NK-92 (cell line): ENCODE data around the gene CLTCL1.

Experiments
- DNase-seq: peaks from one replicate; lab custom pipeline; 2025; ENCODE audit not compliant: unreplicated experiment; lab: John Stamatoyannopoulos, UW

The CLTCL1 gene

GRCh38 chr22:19253143-19253542 is 38.4 kb downstream of the CLTCL1 start:
- no peak for DNase-seq

GRCh38 chr22:19244600-19245352 is 46.7 kb downstream of the CLTCL1 start:
- no peak for DNase-seq

GRCh38 chr22:19242699-19243098 is 48.8 kb downstream of the CLTCL1 start:
- no peak for DNase-seq

- no peak for DNase-seq
Observed at GRCh38 chr22:19241593-19241906, 50.0 kb downstream of the CLTCL1 start.

- no peak for DNase-seq
Observed at GRCh38 chr22:19240813-19241592, 50.5 kb downstream of the CLTCL1 start.

- no peak for DNase-seq
Observed at GRCh38 chr22:19239464-19239863, 52.1 kb downstream of the CLTCL1 start.

GRCh38 chr22:19238900-19239299 is 52.6 kb downstream of the CLTCL1 start:
- no peak for DNase-seq

GRCh38 chr22:19235874-19236273 is 55.6 kb downstream of the CLTCL1 start:
- no peak for DNase-seq

GRCh38 chr22:19234126-19234896 is 57.2 kb downstream of the CLTCL1 start:
- DNase-seq, result no peak

- no peak for DNase-seq
Observed at GRCh38 chr22:19233189-19233661, 58.3 kb downstream of the CLTCL1 start.

- DNase-seq, result no peak
Observed at GRCh38 chr22:19232623-19233022, 58.9 kb downstream of the CLTCL1 start.

GRCh38 chr22:19231986-19232385 is 59.5 kb downstream of the CLTCL1 start:
- no peak for DNase-seq

- DNase-seq, result no peak
Observed at GRCh38 chr22:19229600-19229999, 61.9 kb downstream of the CLTCL1 start.

- DNase-seq, result no peak
Observed at GRCh38 chr22:19228179-19228578, 63.3 kb downstream of the CLTCL1 start.

GRCh38 chr22:19226428-19226827 is 65.1 kb downstream of the CLTCL1 start:
- no peak for DNase-seq

GRCh38 chr22:19225560-19225959 is 66.0 kb downstream of the CLTCL1 start:
- no peak for DNase-seq

- DNase-seq, result no peak
Observed at GRCh38 chr22:19224985-19225384, 66.5 kb downstream of the CLTCL1 start.

- DNase-seq, result no peak
Observed at GRCh38 chr22:19224557-19224956, 67.0 kb downstream of the CLTCL1 start.

GRCh38 chr22:19223617-19224016 is 67.9 kb downstream of the CLTCL1 start:
- no peak for DNase-seq

GRCh38 chr22:19223110-19223509 is 68.4 kb downstream of the CLTCL1 start:
- DNase-seq, result no peak

- no peak for DNase-seq
Observed at GRCh38 chr22:19222242-19223005, 69.1 kb downstream of the CLTCL1 start.
